Keratinocyte (primary cell): ENCODE data around the gene DBNDD2. TPM values are rescaled to one million over a fixed set of nuclear protein-coding genes. Genes with fewer than 3 reads are reported as not detected.

Source experiments
- DNase-seq: peaks from one replicate; pipeline ENCODE4 v3.0.0-alpha.2; 2011; ENCODE audit warnings: low read depth, missing footprints, low spot score
- FAIRE-seq: peaks from 2 replicates; lab custom pipeline; 2011; peaks lifted over from hg19 to GRCh38; lab: Jason Lieb, UNC
- H2AFZ ChIP-seq: 2 replicates; pipeline ENCODE4 v1.6.0; 2012; ENCODE audit warnings: low read length, control low read depth, inconsistent platforms; ENCODE audit not compliant: control insufficient read depth
- H3K27ac ChIP-seq: 2 replicates; pipeline ENCODE4 v1.5.1; 2011; ENCODE audit warnings: low read length; ENCODE audit not compliant: control insufficient read depth, insufficient read depth
- H3K27me3 ChIP-seq: 3 replicates; pipeline ENCODE4 v1.6.0; 2011; ENCODE audit warnings: low read length; ENCODE audit not compliant: control insufficient read depth, insufficient read depth; ENCODE audit errors: extremely low read depth
- H3K36me3 ChIP-seq, 2 experiments: 2 replicates in 1 of 2; 3 replicates in 1 of 2; pipeline ENCODE4 v1.5.1; 2011; ENCODE audit warnings: low read length in 2 of 2, mild to moderate bottlenecking in 1 of 2; ENCODE audit not compliant: control insufficient read depth in 2 of 2, insufficient read depth in 2 of 2; ENCODE audit errors: extremely low read depth in 1 of 2
- H3K4me1 ChIP-seq: 3 replicates; pipeline ENCODE4 v1.5.1; 2011; ENCODE audit warnings: low read length; ENCODE audit not compliant: control insufficient read depth, insufficient read depth; ENCODE audit errors: extremely low read depth
- H3K4me2 ChIP-seq: 3 replicates; pipeline ENCODE4 v1.6.0; 2011; ENCODE audit warnings: low read depth, low read length; ENCODE audit not compliant: control insufficient read depth, insufficient read depth; ENCODE audit errors: extremely low read depth
- H3K4me3 ChIP-seq, 3 experiments: fragments of 200-600 bp in 1 of 3; sonication (generic) in 1 of 3; 2 replicates in 2 of 3; 3 replicates in 1 of 3; pipeline ENCODE4 v1.5.1; 2011 to 2016; ENCODE audit warnings: low read length in 3 of 3, mild to moderate bottlenecking in 3 of 3, control low read depth in 2 of 3, inconsistent platforms in 1 of 3, low read depth in 1 of 3, mixed read lengths in 1 of 3, mixed run types in 1 of 3, moderate library complexity in 1 of 3; ENCODE audit not compliant: control insufficient read depth in 2 of 3, insufficient read depth in 2 of 3; ENCODE audit errors: extremely low read depth in 1 of 3
- H3K79me2 ChIP-seq: 2 replicates; pipeline ENCODE4 v1.6.0; 2012; ENCODE audit warnings: low read length; ENCODE audit not compliant: control insufficient read depth, insufficient read depth
- H3K9ac ChIP-seq: 3 replicates; pipeline ENCODE4 v1.6.0; 2011; ENCODE audit warnings: low read length; ENCODE audit not compliant: control insufficient read depth, insufficient read depth; ENCODE audit errors: extremely low read depth
- H3K9me1 ChIP-seq: 3 replicates; pipeline ENCODE4 v1.6.0; 2011; ENCODE audit warnings: low read length; ENCODE audit not compliant: control insufficient read depth, insufficient read depth; ENCODE audit errors: extremely low read depth
- H3K9me3 ChIP-seq: 2 replicates; pipeline ENCODE4 v1.5.1; 2012; ENCODE audit warnings: low read depth, low read length; ENCODE audit not compliant: control insufficient read depth
- H4K20me1 ChIP-seq: 3 replicates; pipeline ENCODE4 v1.6.0; 2011; ENCODE audit warnings: low read length; ENCODE audit not compliant: control insufficient read depth, insufficient read depth; ENCODE audit errors: extremely low read depth
- EZH2 ChIP-seq: IDR thresholded peaks from one replicate; pipeline ENCODE4 v1.6.1; 2012; ENCODE audit warnings: inconsistent platforms, mild to moderate bottlenecking, low read length, moderate library complexity
- dilution Hi-C: fragments of 300-500 bp; cut with MboI; formaldehyde crosslinking; loops from one replicate; pipeline ENCODE4 v1.7.0; 2020; ENCODE audit warnings: low sequenced_read_pairs; ENCODE audit not compliant: extremely low pct_ligation_motif_present
- polyA plus RNA-seq, 5 experiments: library from polyadenylated mRNA; depleted of rRNA in 3 of 5; stranded (reverse) in 3 of 5; stranded (forward) in 1 of 5; unstranded in 1 of 5; fragments of >200 nt; gene quantifications; 1 replicate in 1 of 5; 2 replicates in 3 of 5; 3 replicates in 1 of 5; pipeline versions ENCODE4 v1.2.1 to v1.2.3, GENCODE V29; 2011 to 2012; ENCODE audit warnings: missing spikeins in 2 of 5, low read depth in 1 of 5, low replicate concordance in 1 of 5
- TF ChIP-seq, protein P1 (sequence below), 3 experiments: IDR thresholded peaks in 1 of 3; conservative IDR thresholded peaks in 1 of 3; optimal IDR thresholded peaks in 1 of 3; 2 replicates in 2 of 3; 3 replicates in 1 of 3; pipeline versions ENCODE3 to v1.5.1; 2011; ENCODE audit warnings: low read length in 3 of 3, mild to moderate bottlenecking in 3 of 3, moderate library complexity in 2 of 3, control low read depth in 1 of 3, inconsistent platforms in 1 of 3; ENCODE audit not compliant: insufficient read depth in 2 of 3; ENCODE audit errors: extremely low read depth in 1 of 3

Gene DBNDD2
- polyA plus RNA-seq, 1 donor (not counting 4 experiments of a cell fraction or from before 2014, with no cell fraction given): 37.4 TPM

DNA sequence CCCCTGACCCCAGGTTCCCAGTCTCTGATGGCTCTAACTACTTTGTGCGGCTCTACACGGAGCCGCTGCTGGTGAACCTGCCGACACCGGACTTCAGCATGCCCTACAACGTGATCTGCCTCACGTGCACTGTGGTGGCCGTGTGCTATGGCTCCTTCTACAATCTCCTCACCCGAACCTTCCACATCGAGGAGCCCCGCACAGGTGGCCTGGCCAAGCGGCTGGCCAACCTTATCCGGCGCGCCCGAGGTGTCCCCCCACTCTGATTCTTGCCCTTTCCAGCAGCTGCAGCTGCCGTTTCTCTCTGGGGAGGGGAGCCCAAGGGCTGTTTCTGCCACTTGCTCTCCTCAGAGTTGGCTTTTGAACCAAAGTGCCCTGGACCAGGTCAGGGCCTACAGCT lies 17.5 kb downstream of the DBNDD2 start:
- Histone ChIP-seq H3K27me3 (no peaks in the 10 kb centered on the region), H3K9me1 (no peaks in the 10 kb centered on the region), H3K27ac (no peak overlapping the region), H2AFZ (no peak overlapping the region), H3K9ac (no peak overlapping the region), H3K4me2 (no peak overlapping the region), H3K9me3 (no peaks in the 10 kb centered on the region), H4K20me1 (no peaks in the 10 kb centered on the region), H3K36me3 (peaks cover 13 to 23% of the 10 kb centered on the region in 2 experiments), H3K79me2 (no peaks in the 10 kb centered on the region), H3K4me3 (no peak overlapping the region), H3K4me1 (no peaks in the 10 kb centered on the region)
- FAIRE-seq (no peak), DNase-seq (no peak)
- dilution Hi-C loops: no loop called here
- TF ChIP-seq EZH2: no peak
- TF ChIP-seq, protein P1, sequence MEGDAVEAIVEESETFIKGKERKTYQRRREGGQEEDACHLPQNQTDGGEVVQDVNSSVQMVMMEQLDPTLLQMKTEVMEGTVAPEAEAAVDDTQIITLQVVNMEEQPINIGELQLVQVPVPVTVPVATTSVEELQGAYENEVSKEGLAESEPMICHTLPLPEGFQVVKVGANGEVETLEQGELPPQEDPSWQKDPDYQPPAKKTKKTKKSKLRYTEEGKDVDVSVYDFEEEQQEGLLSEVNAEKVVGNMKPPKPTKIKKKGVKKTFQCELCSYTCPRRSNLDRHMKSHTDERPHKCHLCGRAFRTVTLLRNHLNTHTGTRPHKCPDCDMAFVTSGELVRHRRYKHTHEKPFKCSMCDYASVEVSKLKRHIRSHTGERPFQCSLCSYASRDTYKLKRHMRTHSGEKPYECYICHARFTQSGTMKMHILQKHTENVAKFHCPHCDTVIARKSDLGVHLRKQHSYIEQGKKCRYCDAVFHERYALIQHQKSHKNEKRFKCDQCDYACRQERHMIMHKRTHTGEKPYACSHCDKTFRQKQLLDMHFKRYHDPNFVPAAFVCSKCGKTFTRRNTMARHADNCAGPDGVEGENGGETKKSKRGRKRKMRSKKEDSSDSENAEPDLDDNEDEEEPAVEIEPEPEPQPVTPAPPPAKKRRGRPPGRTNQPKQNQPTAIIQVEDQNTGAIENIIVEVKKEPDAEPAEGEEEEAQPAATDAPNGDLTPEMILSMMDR (optimal IDR thresholded peaks at IDR 0.05 in 1 of 3, IDR thresholded peaks at IDR 0.05 in 1 of 3, conservative IDR thresholded peaks at IDR 0.05 in 1 of 3; ENCODE audit: extremely low read depth in 1 of 3, insufficient read depth in 2 of 3, low read length in 3 of 3): no peak

GRCh38 chr20:45426320-45427016 lies 18.4 kb downstream of the DBNDD2 start:
- H4K20me1 ChIP-seq: no peaks in the 10 kb centered on the region
- DNase-seq: no peak
- dilution Hi-C loops: no loop called here

More at GRCh38 chr20:45426320-45427016, 18.4 kb downstream of the DBNDD2 start:
- Histone ChIP-seq H3K4me2 (no peak overlapping the region), H2AFZ (no peak overlapping the region), H3K27ac (no peak overlapping the region), H3K9ac (no peak overlapping the region), H3K27me3 (no peaks in the 10 kb centered on the region), H3K79me2 (no peaks in the 10 kb centered on the region), H3K9me3 (no peaks in the 10 kb centered on the region), H3K36me3 (peaks cover 6 to 16% of the 10 kb centered on the region in 2 experiments), H3K9me1 (no peaks in the 10 kb centered on the region), H3K4me1 (no peaks in the 10 kb centered on the region), H3K4me3 (no peak overlapping the region)
- FAIRE-seq: no peak
- TF ChIP-seq EZH2: no peak
- TF ChIP-seq, protein P1 (optimal IDR thresholded peaks at IDR 0.05 in 1 of 3, IDR thresholded peaks at IDR 0.05 in 1 of 3, conservative IDR thresholded peaks at IDR 0.05 in 1 of 3; ENCODE audit: extremely low read depth in 1 of 3, insufficient read depth in 2 of 3, low read length in 3 of 3): no peak
